Upper lobe of left lung (tissue), 4 donors: Measurements from ENCODE around the gene PDE7B.

Experiments used
- CTCF ChIP-seq, 6 experiments: fragments of 450-650 bp in 4 of 6; fragments of 200-600 bp in 2 of 6; sonication (generic) in 2 of 6; IDR thresholded peaks; one replicate each; pipeline ENCODE4 v1.5.1; 2016 to 2019; ENCODE audit warnings: antibody characterized with exemption in 6 of 6
- EP300 ChIP-seq, 4 donors: sonication (generic); formaldehyde crosslinking; IDR thresholded peaks; one replicate each; pipeline ENCODE4 v1.5.1; 2017; ENCODE audit warnings: antibody characterized with exemption in 4 of 4, control low read depth in 2 of 4
- POLR2A ChIP-seq, 4 donors: fragments of 450-650 bp; IDR thresholded peaks; one replicate each; pipeline ENCODE4 v1.5.1; 2016 to 2017; ENCODE audit warnings: antibody characterized with exemption in 4 of 4, mild to moderate bottlenecking in 2 of 4
- POLR2AphosphoS5 ChIP-seq, 2 donors: sonication (generic); formaldehyde crosslinking; IDR thresholded peaks; one replicate each; pipeline ENCODE4 v1.5.1; 2017; ENCODE audit warnings: antibody characterized with exemption in 2 of 2

- TF ChIP-seq CTCF (IDR thresholded peaks at IDR 0.05) (no peak), POLR2AphosphoS5 (IDR thresholded peaks at IDR 0.05) (no peak), POLR2A (IDR thresholded peaks at IDR 0.05) (no peak), EP300 (IDR thresholded peaks at IDR 0.05) (no peak)
These were observed 1.2 kb downstream of the PDE7B start for GRCh38 chr6:135852746-135853145.
